DND-41 (cell line): ENCODE results near the gene NDUFB7.

Experiments used
- ATAC-seq: fragments of 200-7000 bp; cut with Tn5 transposase; 3 replicates; pipeline ENCODE4 v1.9.1; 2021; ENCODE audit warnings: low read depth; ENCODE audit not compliant: insufficient read depth
- DNase-seq: peaks from one replicate; pipeline ENCODE4 v3.0.0-alpha.2; 2020
- H2AFZ ChIP-seq: 2 replicates; pipeline ENCODE4 v1.6.0; 2012; ENCODE audit warnings: low read depth, low read length
- H3K27ac ChIP-seq: 2 replicates; pipeline ENCODE4 v1.5.1; 2012; ENCODE audit warnings: low read length, inconsistent platforms
- H3K27me3 ChIP-seq: fragments of 200-600 bp; sonication (generic); 2 replicates; pipeline ENCODE4 v1.6.0; 2012; ENCODE audit warnings: low read length, mild to moderate bottlenecking, inconsistent platforms; ENCODE audit not compliant: insufficient read depth, poor library complexity
- H3K36me3 ChIP-seq: 2 replicates; pipeline ENCODE4 v1.5.1; 2012; ENCODE audit warnings: low read length, inconsistent platforms; ENCODE audit not compliant: insufficient read depth
- H3K4me1 ChIP-seq: 2 replicates; pipeline ENCODE4 v1.5.1; 2012; ENCODE audit warnings: mild to moderate bottlenecking, low read length; ENCODE audit not compliant: insufficient read depth
- H3K4me2 ChIP-seq: 2 replicates; pipeline ENCODE4 v1.6.0; 2012; ENCODE audit warnings: mild to moderate bottlenecking, moderate library complexity, low read length, inconsistent platforms; ENCODE audit not compliant: insufficient read depth
- H3K4me3 ChIP-seq, 2 experiments: fragments of 200-600 bp in 1 of 2; shearing (Covaris generic) in 1 of 2; 2 replicates each; pipeline ENCODE4 v1.5.1; 2012 to 2016; ENCODE audit warnings: inconsistent platforms in 2 of 2, low read length in 2 of 2, mild to moderate bottlenecking in 2 of 2, low read depth in 1 of 2, moderate library complexity in 1 of 2
- H3K79me2 ChIP-seq: 2 replicates; pipeline ENCODE4 v1.6.0; 2012; ENCODE audit warnings: low read length, inconsistent platforms; ENCODE audit not compliant: insufficient read depth
- H3K9ac ChIP-seq: 2 replicates; pipeline ENCODE4 v1.6.0; 2012; ENCODE audit warnings: low read depth, mild to moderate bottlenecking, inconsistent platforms, low read length, moderate library complexity
- H3K9me3 ChIP-seq: 2 replicates; pipeline ENCODE4 v1.5.1; 2012; ENCODE audit warnings: low read length, moderate library complexity, mild to moderate bottlenecking, inconsistent platforms; ENCODE audit not compliant: insufficient read depth, severe bottlenecking
- H4K20me1 ChIP-seq: 2 replicates; pipeline ENCODE4 v1.6.0; 2012; ENCODE audit warnings: low read length; ENCODE audit not compliant: insufficient read depth
- CTCF ChIP-seq: IDR thresholded peaks from 2 replicates; pipeline ENCODE4 v1.5.1; 2012; ENCODE audit warnings: borderline replicate concordance, low read length, moderate library complexity, mild to moderate bottlenecking; ENCODE audit not compliant: poor library complexity, severe bottlenecking; ENCODE audit errors: extremely low read depth
- EZH2 ChIP-seq: IDR thresholded peaks from 3 replicates; pipeline ENCODE4 v1.6.1; 2012; ENCODE audit warnings: borderline replicate concordance, low read depth, mild to moderate bottlenecking, moderate library complexity, low read length, inconsistent platforms; ENCODE audit not compliant: severe bottlenecking

NDUFB7 gene

GRCh38 chr19:14558370-14559066 is 13.3 kb downstream of the NDUFB7 start:
- ATAC-seq (no peak), DNase-seq (no peak)
- Histone ChIP-seq H3K4me2 (no peak overlapping the region), H4K20me1 (peaks cover 78% of the 10 kb centered on the region), H3K4me3 (no peak overlapping the region), H3K36me3 (peaks cover 12% of the 10 kb centered on the region), H3K27me3 (no peaks in the 10 kb centered on the region), H3K79me2 (peaks cover 84% of the 10 kb centered on the region), H3K27ac (no peak overlapping the region), H2AFZ (no peak overlapping the region), H3K4me1 (no peaks in the 10 kb centered on the region), H3K9me3 (no peaks in the 10 kb centered on the region), H3K9ac (no peak overlapping the region)
- TF ChIP-seq CTCF: no peak
- TF ChIP-seq EZH2: no peak

DNA sequence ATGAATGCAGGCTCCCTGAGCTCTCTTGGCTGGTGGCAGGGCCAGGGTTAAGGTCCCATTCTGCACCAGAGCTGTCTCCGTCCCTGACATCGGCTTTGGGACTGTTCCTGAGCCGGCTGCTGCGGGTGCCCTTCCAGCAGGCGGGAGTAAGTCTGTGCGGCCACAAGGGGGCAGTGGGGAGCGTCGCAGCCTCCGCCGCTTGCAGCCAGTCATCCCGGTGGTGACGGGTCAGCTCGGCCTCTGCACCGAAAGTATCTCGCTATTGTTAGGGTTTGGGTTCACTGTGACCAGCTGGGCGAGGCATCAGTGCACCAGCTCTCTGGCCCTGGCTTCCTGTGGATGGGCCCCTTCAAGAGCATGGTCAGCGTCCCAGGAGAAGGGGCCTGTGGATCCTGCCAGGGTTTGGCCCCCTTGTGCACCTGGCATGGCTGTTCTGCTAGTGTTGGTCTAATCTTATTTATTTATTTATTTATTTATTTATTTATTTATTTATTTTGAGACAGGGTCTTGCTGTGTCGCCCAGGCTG is 15.1 kb downstream of the NDUFB7 start:
- Histone ChIP-seq H3K27me3 (no peaks in the 10 kb centered on the region), H3K27ac (no peak overlapping the region), H2AFZ (no peak overlapping the region), H3K4me3 (no peak overlapping the region), H3K36me3 (peaks cover 3% of the 10 kb centered on the region; the same call in 1 of the 2 replicates), H3K79me2 (peaks cover 92% of the 10 kb centered on the region), H3K4me1 (no peaks in the 10 kb centered on the region), H3K9ac (no peak overlapping the region), H3K9me3 (no peaks in the 10 kb centered on the region), H3K4me2 (no peak overlapping the region), H4K20me1 (peaks cover 74% of the 10 kb centered on the region)
- TF ChIP-seq EZH2 (no peak), CTCF (peak; percentile 80)
- DNase-seq: peak; percentile 48
- peak; percentile 70 for ATAC-seq

- DNase-seq: no peak
Observed at GRCh38 chr19:14555918-14556661, 15.8 kb downstream of the NDUFB7 start.

More at GRCh38 chr19:14555918-14556661, 15.8 kb downstream of the NDUFB7 start:
- Histone ChIP-seq H3K4me3 (no peak overlapping the region), H3K27ac (no peak overlapping the region), H4K20me1 (peaks cover 73% of the 10 kb centered on the region), H3K27me3 (no peaks in the 10 kb centered on the region), H3K9ac (no peak overlapping the region), H3K4me1 (no peaks in the 10 kb centered on the region), H2AFZ (no peak overlapping the region), H3K9me3 (no peaks in the 10 kb centered on the region), H3K36me3 (peaks cover 3% of the 10 kb centered on the region; the same call in 1 of the 2 replicates), H3K4me2 (no peak overlapping the region), H3K79me2 (peaks cover 90% of the 10 kb centered on the region)
- TF ChIP-seq CTCF: no peak
- TF ChIP-seq EZH2: no peak
- no peak for ATAC-seq
